Activated naive CD4-positive, alpha-beta T cell treated with anti-CD3 and anti-CD28 coated beads, Interleukin-2, amount 50 U/mL, for 16 hours (primary cell): ENCODE data around the gene ASB16.
"Not testable (repeated sequence)": the region's sequence is repeated elsewhere in the genome, so short reads cannot be mapped to it uniquely, and the experiment has no call there.

ENCODE experiments used
- DNase-seq: peaks from one replicate; pipeline ENCODE4 v3.0.0-alpha.2; 2020

ASB16 gene

DNA sequence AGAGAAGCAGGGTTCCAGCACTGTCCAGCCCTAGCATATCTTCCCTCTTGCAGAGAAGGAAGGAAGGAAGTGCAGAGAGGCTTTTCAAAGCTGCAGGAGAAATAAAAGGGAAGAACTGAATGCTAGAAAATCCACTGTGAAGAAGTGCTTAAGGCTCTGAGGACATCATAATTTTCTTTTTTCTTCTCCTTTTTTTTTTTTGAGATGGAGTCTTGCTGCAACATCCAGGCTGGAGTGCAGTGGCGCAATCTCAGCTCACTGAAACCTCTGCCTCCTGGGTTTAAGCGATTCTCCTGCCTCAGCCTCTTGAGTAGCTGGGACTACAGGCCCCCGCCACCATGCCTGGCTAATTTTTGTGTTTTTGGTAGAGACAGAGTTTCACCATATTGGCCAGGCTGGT lies 21.4 kb upstream of the ASB16 start:
- DNase-seq: not testable (repeated sequence)

- no peak for DNase-seq
These were observed 20.7 kb upstream of the ASB16 start for GRCh38 chr17:44149750-44150329.

- no peak for DNase-seq
These were observed 17.6 kb upstream of the ASB16 start for GRCh38 chr17:44152875-44153274.

GRCh38 chr17:44155488-44155887 lies 15.0 kb upstream of the ASB16 start:
- DNase-seq: no peak

- DNase-seq: no peak
These were observed 10.8 kb upstream of the ASB16 start for GRCh38 chr17:44159519-44160210.

- no peak for DNase-seq
These were observed 6.0 kb upstream of the ASB16 start for GRCh38 chr17:44164476-44164875.

DNA sequence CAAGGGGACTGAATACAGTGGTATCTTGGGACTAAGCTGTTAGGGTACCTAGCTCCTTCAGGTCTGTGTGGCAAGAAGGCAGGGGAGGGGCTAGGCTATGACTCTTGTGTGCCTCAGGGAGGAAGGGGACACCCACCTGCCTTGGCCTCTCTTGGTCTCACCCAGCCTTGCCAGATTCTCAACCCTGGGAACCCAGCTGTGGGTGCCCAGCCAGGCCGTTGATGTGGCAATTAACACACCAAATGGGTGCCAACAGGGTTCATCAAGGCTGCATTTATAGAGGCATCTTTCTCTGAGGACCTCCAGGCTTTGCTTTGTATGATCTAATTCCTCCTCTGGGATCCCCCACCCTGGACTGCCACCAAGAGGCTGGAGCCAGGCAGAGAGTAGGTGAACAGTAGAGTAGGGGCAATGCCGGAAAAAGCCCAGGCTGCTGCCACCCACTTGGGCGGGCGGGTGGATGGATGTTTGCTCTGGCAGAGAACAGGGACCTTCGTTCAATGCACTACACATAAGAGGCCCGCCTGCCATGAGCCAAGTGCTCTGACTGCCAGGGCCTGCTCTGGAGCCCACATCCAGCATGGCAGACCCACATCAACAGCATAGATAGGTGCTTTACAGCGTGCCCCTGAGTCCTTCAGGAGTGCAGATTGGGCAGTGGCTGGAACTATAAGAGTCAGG lies 3.2 kb upstream of the ASB16 start:
- DNase-seq: no peak

GRCh38 chr17:44170135-44170498 lies 387 bp upstream of the ASB16 start:
- DNase-seq: no peak

- DNase-seq: no peak
These were observed 1.5 kb downstream of the ASB16 start for GRCh38 chr17:44171931-44172455.

DNA sequence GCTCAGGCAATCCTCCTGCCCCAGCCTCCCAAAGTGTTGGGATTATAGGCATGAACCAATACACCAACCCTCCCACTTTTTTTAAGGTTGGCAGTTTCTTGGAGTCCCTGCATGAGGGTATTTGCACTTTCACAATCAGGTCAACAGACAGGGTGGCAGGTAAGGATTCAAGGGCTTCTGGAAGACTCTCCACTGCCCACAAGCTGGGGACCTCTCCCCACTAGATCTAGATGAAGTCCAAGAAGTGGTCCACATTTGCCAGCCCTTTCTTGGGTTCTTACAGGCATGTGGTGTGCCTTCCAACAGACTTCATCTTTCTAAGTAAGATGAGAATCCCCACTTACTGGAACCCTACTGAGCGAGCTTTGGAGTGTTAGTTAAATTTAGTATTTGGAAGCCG lies 3.9 kb downstream of the ASB16 start:
- DNase-seq: no peak

GRCh38 chr17:44176257-44176656 lies 5.8 kb downstream of the ASB16 start:
- DNase-seq: no peak

GRCh38 chr17:44176671-44177501 lies 6.4 kb downstream of the ASB16 start:
- no peak for DNase-seq

- no peak for DNase-seq
These were observed 7.1 kb downstream of the ASB16 start for GRCh38 chr17:44177640-44178039.

- DNase-seq: no peak
These were observed 7.6 kb downstream of the ASB16 start for GRCh38 chr17:44178133-44178532.

- no peak for DNase-seq
These were observed 12.5 kb downstream of the ASB16 start for GRCh38 chr17:44183024-44183423.

GRCh38 chr17:44184212-44184810 lies 13.8 kb downstream of the ASB16 start:
- no peak for DNase-seq

- peak; percentile 99 for DNase-seq
These were observed 16.0 kb downstream of the ASB16 start, which contains the start of gene TMUB2 for GRCh38 chr17:44186307-44187130. TMUB2 (plus strand) TSS chr17:44186972; CDS start chr17:44187709, 737 bp downstream.

DNA sequence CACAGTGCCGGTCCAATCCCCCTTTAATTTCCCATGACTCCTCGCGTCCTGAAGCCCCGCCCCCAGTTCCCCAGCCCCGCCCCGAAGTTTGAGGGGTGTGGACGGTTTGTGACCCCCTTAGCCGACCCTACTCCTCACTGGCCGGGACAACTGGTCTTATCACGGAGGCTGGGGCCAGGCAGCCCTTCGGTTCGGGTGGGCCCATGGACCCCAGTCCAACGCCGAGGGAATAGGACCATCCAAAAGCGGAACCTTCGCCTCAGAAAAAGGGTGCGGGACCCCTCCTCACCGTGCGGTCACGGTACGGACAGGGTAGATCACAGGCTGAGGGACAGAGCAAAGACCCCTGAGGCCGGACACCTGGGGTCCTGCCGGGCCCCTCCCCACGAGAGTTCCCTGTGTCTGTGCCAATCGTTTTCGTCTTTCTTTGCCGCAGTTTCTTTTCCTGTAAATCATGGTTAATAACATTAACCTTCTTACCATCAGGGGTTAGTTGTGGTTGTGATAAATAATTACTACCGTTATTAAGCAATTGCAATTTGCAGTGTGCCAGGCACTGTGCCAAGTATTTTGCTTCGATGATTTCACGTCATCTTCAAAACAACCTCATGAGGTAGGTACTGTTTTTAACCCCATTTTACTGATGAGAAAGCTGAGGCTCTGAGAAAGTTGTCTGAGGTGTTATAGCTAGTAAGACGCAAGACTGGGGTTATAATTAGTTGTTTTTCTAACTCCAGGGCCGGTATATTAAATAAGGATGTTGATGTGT lies 16.8 kb downstream of the ASB16 start:
- no peak for DNase-seq

DNA sequence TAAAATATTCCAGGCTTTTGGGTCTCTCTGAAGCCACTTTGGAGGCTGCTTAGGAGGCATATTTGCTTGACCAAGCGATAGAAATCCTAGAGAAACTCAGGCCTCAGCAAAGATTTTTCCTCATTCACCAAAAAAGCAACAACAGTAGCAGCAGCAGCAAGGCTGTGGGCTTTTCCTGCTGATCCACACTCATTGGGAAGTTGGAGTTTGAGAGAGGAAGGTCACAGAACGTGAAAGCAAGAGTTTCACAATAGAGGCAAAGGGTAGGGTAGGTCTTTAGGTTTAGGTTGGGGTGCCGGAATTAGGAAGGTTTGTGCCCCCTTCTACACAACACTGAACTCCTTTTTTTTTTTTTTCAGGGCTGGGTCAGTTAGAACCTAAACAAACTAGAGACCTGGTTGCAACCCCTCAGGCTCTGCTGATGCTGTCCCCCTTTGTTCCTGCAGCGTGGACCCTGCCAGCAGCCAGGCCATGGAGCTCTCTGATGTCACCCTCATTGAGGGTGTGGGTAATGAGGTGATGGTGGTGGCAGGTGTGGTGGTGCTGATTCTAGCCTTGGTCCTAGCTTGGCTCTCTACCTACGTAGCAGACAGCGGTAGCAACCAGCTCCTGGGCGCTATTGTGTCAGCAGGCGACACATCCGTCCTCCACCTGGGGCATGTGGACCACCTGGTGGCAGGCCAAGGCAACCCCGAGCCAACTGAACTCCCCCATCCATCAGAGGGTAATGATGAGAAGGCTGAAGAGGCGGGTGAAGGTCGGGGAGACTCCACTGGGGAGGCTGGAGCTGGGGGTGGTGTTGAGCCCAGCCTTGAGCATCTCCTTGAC lies 18.3 kb downstream of the ASB16 start:
- no peak for DNase-seq

GRCh38 chr17:44190481-44190880 lies 20.0 kb downstream of the ASB16 start:
- no peak for DNase-seq
